HG03575 (cell line): ENCODE results near the gene MTF2.

Experiments used
- ATAC-seq: cut with Tn5 transposase; IDR thresholded peaks from one replicate; pipeline ENCODE4 v1.9.1; 2021; ENCODE audit not compliant: unreplicated experiment, insufficient number of reproducible peaks, low FRiP score; ENCODE audit errors: extremely low read depth

MTF2 gene

DNA sequence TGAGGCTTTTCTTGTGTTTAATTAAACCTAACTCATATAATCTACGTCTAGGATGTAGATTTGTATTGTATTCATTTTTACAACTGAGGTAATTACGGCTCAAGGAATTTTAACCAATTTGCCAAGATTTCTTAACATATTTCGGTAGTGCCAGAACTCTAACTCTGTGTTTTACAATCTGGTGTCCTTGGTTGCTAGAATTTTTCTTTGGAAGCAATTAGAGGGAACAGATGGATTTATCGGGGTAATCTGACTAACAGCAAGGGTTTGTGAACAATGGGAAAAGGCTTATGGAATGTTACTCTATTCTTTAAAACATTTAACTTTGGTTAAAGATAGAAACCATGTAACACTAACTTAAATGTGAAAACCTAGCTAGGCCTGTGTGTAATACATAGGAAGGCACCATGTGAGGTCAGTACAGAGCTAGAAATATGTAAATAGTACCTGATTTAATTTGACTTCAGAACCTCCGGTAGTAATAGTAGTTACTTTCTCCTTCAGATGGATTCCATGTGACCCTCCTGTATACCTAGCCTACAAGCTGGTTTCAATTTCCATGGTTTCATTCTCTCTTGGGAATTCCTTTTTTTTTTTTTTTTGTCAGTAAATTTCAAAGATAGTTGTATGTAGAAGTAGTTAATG lies 1.2 kb downstream of the MTF2 start:
- peak; percentile 78 for ATAC-seq

DNA sequence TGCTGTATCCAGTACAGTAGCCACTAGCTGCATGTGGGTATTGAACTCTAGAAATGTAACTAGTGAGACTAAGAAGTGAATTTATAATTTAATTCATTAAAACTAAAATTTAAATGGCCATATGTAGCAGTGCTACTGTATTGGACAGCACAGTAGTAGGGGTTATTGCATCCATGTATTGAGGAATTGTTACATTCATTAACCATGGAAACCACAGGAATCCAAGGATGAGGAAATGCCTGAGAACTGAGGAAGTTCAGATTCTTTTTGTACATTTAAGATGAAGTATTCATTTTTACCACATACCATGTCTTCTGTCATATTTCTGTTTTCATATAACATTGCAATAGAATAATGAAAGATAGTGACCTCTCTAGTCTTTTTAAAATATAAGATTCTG lies 2.6 kb downstream of the MTF2 start:
- ATAC-seq: no peak

DNA sequence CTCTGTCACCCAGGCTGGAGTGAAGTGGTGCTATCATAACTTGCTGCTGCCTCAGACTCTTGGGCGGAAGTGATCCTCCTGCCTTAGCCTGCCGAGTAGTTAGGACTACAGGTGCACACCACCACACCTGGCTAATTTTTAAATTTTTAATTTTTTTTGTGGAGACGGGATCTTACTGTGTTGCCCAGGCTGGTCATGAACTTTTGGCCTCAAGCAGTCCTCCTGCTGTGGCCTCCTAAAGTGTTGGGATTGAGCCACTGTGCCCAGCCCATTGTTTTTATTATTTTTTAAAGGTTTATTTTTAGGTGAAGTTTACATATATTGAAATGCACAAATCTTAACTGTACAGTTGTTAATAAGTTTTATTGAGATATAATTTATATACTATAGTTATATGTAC lies 3.2 kb downstream of the MTF2 start:
- ATAC-seq: no peak

DNA sequence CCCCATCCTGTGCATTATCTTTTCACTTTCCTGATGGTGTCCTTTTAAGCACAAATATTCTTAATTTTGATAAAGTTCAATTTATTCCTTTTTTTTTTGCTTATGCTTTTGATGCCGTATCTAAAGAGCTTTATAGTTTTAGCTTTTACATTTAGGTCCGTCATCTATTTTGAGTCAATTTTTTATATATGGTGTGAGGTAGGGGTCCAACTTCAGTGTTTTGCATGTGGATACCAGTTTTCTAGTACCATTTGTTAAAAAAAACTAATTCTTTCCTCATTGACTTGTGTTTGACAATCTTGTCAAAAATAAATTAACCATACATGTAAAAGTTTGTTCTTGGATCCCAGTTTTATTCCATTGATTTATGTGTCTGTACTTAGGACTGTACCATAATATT lies 4.9 kb downstream of the MTF2 start:
- ATAC-seq: no peak

DNA sequence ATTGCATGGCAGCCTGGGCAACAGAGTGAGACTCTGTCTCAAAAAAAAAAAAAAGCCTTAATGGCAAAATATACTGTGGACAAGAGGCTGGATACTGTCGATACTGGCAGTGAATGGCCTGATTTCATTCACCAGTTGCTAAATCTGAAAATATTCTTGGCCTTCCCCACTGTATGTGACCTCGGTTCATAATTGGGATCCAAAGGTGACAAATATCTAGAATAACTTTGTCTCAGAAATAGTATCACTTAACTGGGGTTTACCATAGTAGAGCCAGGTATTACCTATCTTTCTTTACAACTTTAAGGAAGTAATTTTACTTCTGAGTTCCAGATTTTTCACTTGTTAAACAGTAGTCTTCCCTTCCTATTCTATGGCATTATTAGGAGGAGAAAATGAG lies 8.4 kb downstream of the MTF2 start:
- ATAC-seq: no peak

DNA sequence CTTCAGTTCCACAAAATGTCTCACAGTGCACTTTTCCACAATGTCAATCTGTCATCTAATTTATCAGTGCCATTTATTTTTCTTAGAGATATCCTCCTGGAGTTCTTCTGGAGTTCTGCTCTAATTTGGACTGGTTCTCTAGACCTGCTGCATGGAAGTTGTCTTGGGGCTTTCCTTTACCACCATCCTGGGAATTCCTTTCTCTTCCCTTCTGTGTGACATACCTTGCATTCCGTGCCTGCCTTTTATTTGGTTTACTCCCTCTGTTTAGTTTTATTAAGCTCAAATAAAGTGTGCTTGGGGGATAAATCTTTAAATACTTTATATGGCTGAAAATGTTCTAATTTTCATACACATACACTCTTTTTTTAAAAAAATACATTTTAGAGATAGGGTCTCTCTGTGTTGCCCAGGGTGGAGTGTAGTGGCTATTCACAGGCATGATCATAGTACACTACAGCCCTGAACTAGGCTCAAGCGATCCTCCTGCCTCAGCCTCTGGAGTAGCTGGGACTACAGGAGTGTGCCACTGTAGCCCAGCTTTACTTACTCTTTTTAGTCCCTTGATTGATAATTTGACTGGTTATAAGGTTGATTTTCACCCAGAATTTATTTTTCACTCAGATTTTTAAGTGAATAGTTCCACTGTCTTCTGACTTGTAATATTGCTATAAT lies 14.4 kb downstream of the MTF2 start:
- no peak for ATAC-seq

DNA sequence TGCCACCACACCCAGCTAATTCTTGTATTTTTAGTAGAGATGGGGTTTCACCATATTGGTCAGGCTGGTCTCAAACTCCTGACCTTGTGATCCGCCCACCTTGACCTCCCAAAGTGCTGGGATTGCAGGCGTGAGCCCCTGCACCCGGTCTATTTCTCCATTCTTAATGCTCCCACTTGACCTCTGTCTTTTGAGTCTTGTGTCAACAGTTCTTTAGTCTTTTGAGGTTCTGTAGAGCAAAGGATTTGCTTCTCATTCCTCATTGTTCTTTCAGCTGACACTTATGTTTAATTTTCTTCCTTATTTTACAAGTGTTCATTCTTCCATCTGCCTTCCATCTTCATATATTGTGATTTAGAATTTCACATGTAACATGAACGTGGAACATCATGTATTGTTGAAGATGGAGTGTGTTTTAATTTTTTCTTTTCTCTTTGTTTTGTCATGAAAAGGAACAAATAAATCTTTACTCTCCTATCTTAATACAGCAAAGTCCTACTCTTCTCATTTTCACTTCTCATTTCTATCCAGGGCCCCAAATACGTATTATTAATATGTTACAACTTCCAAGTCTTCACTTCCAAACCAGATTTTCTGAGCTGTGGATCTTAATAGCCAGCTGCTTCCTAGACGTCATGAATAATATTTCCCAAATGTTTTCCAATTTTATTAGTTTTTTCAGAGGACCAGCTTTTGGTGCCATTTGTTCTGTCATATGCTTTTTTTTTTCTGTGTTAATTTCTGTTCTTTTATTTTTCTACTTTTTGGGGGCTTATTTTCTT lies 16.9 kb downstream of the MTF2 start:
- no peak for ATAC-seq

DNA sequence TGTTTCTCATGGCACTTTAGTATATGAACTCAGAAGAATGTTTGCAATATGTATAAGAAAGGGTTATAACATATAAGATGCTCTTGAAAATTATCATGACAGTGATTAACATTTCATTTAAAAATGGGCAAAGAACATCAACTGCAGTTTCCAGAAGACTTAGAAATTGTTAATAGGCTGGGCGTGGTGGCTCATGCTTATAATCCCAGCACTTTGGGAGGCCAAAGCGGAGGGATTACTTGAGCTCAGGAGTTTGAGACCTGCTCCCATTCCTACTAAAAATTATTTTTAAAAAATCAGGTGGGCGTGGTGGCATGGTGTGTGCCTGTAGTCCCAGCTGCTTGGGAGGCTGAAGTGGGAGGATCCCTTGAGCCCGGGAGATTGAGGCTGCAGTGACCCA lies 23.1 kb downstream of the MTF2 start:
- ATAC-seq: no peak

DNA sequence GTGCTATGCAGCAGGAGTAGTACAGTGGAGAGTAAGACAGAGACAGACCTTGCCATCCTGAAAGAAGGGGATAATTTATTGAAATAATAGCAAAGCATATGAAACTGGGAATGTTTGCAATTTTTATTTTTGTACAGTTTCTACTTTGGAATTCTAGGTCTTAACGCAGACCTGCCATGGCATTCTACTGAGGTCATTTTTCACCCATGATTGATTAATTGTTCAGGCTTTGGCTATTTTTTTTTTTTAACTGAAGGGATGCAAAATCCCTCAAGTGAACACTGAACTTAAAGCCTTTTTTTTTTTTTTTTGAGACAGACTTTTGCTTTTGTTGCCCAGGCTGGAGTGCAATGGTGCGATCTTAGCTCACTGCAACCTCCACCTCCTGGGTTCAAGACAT lies 27.1 kb downstream of the MTF2 start:
- no peak for ATAC-seq

DNA sequence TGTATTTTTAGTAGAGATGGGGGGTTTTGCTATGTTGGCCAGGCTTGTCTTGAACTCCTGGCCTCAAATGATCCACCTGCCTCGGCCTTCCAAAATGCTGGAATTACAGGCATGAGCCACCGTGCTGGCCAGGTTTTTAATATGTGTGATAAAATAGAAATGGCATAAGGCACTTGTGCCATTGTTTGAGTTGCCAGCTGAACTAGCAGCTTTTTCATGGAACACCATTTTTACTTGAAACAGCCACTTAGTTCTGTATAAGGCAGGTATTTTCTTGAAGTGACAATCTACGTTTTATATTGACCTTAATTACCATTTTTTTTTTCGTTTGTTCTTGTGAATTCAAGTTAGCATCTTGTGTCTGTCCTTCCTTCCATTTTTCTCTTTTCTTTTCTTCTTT lies 28.3 kb downstream of the MTF2 start:
- ATAC-seq: no peak

DNA sequence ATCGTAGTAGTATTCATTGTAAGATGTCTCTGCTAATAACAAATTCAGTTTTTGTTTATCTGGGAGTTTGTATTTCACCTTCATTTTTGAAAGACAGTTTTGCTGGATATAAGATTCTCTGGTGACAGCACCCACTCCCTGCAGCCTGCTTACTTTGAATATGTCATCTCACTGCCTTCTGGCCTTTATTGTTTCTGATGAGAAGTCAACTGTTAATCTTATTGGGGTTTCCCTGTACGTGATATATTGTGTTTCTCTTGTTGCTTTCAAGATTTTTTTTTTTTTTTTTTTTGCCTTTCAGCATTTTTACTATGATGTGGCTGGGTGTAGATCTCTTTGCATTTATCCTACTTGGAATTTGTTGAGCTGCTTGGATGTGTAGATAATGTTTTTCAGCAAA lies 29.3 kb downstream of the MTF2 start:
- no peak for ATAC-seq

DNA sequence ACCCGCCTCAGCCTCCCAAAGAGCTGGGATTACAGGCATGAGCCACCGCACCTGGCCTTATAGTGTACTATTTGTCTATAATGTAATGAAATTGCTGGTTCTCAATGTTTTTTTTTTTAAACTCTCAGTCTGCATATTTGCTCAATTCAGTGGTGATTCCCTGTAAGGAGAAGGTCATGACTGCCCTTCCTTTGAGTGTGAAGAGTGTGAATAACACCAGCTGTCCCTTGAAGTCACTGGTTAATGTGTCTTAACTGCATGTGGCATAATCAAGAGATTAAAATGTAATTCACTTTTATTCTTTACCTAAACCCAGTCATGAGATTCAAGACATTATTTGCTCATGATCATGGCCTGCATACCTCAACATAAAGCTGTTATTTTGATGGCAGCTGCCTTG lies 30.5 kb downstream of the MTF2 start:
- ATAC-seq: no peak

DNA sequence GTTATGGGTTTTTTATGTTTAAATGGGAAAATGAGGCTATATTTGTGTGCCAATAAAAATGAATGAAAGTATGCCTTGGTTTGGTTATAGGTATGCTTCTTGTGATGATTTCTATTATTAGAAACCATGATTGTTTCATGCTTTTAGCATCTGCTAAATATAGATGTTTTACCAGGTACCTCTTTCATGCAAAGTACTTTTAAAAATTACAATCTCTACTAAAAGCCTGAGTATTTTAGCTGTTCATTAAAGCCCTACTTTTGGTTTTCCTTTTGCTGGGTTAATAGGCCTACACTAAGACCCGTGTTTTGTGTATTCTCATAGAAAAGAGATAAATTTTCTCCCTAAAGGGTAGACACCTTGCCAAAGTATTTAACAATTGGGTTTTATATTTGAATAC lies 32.0 kb downstream of the MTF2 start:
- ATAC-seq: no peak

DNA sequence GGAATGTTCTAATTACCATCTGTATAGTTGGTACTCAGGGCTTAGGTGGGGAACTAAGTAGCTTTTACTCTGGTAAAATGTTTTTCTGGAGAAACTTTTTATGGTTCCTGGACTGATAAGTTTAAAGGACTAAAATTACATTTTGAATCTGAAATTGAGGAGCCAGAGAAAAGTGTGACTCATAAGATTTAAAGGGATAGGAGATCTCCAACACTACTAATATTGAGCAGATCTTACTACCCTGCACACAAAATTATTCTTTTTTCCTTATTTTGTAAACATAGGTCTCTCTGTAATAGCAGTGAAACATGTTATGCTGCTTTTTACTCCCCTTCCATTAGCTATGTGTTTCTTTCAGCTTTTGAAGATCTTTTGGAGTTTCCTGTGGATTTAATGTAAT lies 32.5 kb downstream of the MTF2 start:
- no peak for ATAC-seq

DNA sequence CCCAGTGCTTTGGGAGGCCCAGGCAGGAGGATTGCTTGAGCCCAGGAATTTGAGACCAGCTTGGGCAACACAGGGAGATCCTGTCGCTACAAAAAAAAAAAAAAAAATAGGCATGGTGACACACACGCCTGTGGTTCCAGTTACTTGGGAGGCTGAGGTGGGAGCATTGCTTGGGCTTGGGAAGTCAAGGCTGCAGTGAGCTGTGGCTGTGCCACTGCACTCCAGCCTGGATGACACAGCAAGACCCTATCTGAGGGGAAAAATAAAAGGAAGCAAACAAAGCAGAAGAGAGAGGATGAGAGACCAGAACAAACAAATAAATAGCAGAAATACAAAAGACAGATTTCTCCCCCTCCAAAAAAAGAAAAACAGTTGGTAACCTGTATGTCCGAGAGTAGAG lies 34.0 kb downstream of the MTF2 start:
- ATAC-seq: no peak

DNA sequence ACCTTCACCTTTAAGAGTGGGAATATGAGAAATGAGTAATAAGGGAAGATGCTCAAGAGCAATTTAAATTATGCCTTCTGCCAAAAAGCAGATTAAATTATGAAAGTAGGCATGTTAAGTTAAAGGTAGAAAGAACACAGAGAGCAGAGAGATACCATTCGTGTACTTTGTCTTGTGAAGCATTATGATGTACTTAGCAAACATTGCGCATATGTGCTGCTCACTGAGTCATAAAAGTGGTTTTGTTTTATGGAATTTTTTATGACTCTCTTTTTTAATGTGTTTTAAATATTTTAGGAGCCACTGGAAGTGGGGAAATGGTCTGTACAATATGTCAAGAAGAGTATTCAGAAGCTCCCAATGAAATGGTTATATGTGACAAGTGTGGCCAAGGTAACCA lies 35.3 kb downstream of the MTF2 start:
- no peak for ATAC-seq

DNA sequence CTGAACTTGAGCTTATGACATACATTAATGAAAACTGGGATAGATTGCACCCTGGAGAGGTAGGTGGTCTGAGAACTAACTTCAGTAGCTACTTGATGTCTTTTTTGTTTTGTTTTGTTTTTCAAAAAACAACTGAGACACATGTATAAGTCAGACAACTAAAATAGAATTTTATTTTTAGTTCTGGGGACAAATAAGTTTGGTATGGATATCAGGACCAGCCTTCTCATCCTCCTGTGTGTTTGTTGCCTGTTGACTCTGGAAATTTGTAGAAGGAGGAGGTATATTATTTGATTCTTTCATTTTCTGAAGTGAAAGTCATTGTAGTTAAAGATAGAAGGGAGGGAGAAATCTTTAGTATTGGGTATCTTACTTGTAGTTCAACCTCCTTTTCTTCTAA lies 41.5 kb downstream of the MTF2 start:
- ATAC-seq: no peak

DNA sequence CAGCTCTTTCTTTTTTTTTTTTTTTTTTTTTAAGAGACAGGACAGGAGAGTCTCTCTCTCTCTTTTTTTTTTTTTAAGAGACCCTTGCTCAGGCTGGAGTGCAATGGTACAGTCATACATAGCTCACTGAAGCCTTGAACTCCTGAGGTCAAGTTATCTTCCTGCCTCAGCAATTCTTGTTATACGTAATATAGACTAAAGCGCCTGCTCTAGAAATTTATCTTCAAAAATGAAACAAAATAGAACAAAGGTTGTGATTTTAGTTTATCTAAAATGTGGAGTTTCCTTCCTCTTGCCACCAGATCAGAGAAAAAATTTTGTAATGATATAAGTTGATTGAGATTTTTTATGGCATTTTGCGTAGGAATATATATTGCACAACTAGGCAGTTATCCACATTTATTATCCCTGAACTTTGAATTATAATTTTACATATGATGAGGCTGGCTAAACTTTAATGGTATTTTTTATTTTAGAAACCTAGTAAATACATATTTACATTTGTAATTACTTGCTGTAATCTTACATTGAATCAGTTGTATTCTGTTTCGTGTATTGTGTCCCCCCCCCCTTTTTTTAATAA lies 44.2 kb downstream of the MTF2 start:
- ATAC-seq: no peak

DNA sequence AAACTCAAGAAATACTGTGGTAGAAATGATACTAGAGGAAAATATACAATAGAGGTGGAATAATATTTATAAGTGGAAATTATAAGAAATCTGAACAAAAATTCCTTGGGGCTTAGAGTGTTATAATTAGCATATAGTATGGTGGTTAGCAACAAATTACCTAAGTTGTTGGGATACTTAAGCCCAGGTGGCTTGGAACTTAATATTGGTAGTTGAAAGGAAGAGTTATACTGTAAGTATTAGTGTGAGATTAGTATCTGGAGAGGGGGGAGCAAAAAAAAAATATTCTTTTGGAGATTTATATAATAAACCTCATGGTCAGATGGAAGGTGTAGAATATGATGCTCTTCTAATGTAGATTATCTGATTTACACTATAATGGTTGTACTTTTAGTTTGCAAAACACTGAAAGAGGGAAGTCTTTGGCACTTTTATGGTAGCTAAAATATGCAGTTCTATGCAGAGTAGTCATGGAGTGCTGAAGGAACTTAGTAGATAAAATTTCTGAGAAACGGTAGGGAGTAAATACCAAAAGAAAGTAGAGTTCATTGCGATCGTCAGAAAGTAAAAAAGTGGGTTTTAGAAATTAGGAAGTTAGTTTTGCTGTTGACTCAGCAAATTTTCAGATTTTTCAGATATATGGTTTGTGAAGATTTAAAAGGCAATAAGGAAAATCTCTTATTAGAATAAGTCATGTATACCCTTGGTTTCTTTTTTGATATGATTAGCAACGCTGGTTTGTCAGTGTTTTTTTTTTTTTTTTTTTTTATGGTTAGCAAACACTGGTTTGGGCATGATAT lies 45.7 kb downstream of the MTF2 start:
- ATAC-seq: no peak
